ENCODE data around the gene KDM2B. TPM values are rescaled to one million over a fixed set of nuclear protein-coding genes. Genes with fewer than 3 reads are reported as not detected.
A peak's percentile ranks its signal among the peaks of the same experiment; 100 is the strongest.

The KDM2B gene
- total RNA-seq, 1 experiment from 2014 or later = 24.7 TPM

DNA sequence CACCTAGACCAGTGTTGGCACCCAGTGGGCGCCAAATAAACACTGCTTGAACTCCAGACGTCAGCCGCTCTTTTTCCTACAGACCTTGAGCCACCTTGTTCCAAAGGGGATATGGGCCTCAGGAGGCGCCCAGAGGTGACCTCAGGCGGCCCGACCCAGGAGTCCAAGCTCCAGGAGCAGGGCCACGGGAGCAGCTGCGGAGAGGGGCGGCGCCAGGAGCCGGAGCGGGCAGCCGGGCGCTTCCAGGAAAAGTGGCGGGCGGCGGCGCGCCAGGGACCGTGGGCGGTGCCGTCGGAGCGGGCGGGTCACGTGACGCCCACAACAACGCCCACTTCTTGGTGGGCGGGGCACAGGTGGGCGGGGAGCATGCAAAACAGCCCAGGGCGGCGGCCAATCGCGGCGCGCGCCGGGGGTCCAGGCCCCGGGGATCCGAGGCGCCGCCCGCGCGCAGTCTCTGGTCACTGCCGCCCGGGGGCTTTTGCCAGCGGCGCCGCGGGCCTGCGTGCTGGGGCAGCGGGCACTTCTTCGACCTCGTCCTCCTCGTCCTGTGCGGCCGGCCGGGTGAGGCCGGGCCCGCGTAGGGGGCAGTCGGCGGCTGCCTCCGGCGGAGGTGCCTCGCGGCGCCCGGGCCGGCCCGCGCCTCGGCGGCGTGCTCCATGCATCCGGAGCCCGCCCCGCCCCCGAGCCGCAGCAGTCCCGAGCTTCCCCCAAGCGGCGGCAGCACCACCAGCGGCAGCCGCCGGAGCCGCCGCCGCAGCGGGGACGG lies 45.4 kb upstream of the KDM2B start, which contains the start of gene ORAI1:
ORAI1 (plus strand) TSS at position 444 of the 766 bp plus-strand sequence.
- H3K4me1 Mint-ChIP-seq (ENCODE audit: low read depth, unreplicated experiment) = peaks cover 29% of the 10 kb centered on the region
- TF ChIP-seq, protein P1, sequence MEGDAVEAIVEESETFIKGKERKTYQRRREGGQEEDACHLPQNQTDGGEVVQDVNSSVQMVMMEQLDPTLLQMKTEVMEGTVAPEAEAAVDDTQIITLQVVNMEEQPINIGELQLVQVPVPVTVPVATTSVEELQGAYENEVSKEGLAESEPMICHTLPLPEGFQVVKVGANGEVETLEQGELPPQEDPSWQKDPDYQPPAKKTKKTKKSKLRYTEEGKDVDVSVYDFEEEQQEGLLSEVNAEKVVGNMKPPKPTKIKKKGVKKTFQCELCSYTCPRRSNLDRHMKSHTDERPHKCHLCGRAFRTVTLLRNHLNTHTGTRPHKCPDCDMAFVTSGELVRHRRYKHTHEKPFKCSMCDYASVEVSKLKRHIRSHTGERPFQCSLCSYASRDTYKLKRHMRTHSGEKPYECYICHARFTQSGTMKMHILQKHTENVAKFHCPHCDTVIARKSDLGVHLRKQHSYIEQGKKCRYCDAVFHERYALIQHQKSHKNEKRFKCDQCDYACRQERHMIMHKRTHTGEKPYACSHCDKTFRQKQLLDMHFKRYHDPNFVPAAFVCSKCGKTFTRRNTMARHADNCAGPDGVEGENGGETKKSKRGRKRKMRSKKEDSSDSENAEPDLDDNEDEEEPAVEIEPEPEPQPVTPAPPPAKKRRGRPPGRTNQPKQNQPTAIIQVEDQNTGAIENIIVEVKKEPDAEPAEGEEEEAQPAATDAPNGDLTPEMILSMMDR (IDR thresholded peaks at IDR 0.05; ENCODE audit: unreplicated experiment) = no peak
- peak within 1 kb of the TSS; percentile 67 for H3K27ac Mint-ChIP-seq (ENCODE audit: unreplicated experiment)
- peaks cover 38% of the 10 kb centered on the region for H3K36me3 Mint-ChIP-seq (ENCODE audit: insufficient read depth, unreplicated experiment)
- DNase-seq = peak; percentile 99
- peak within 1 kb of the TSS; percentile 76 for H3K4me3 Mint-ChIP-seq (ENCODE audit: low read depth, unreplicated experiment)
- no peaks in the 10 kb centered on the region for H3K9me3 Mint-ChIP-seq (ENCODE audit: low read depth, unreplicated experiment)
- intact Hi-C loops (cut with micrococcal nuclease; ENCODE audit: unreplicated experiment) = loop anchor here (5.0 kb wide), 1 partner anchor 46 kb away; no protein-coding TSS in a partner anchor
- CTCF ChIA-PET = interaction anchor here (1.1 to 5.1 kb wide), 12 partner anchors 9 to 168 kb away, joined by 3 to 61 read pairs (median 4); partner anchors contain the start of genes MORN3 and RHOF
- H3K27me3 Mint-ChIP-seq (ENCODE audit: unreplicated experiment) = no peaks in the 10 kb centered on the region
- no TSS peak for BruUV-seq (replicated peaks)

DNA sequence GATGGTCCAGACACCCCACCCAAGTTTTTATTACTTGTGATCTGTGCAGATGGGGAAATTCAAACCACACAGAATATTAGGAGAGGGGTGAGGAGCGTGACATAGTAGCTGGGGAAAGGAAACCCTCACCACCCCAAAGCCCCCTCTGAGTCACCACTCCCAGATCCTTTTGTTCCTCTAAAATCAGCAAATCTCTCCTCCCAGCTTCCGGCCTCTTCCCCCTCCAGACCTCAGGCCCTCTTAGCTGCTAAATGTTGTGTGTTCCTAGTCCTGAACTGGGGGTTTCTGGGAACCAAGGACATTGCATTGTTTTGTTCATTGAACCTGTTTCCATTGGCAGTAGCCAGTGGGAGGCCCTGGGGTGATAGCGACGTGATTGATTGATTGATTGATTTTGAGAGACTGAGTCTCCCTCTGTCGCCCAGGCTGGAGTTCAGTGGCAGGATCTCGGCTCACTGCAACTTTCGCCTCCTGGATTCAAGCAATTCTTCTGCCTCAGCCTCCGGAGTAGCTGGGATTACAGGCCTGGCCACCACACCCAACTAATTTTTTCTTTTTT lies 39.6 kb upstream of the KDM2B start:
- no peaks in the 10 kb centered on the region for H3K9me3 Mint-ChIP-seq (ENCODE audit: low read depth, unreplicated experiment)
- TF ChIP-seq, protein P1 (IDR thresholded peaks at IDR 0.05; ENCODE audit: unreplicated experiment) = no peak
- H3K27me3 Mint-ChIP-seq (ENCODE audit: unreplicated experiment) = no peaks in the 10 kb centered on the region
- no peak overlapping the region for H3K4me3 Mint-ChIP-seq (ENCODE audit: low read depth, unreplicated experiment)
- DNase-seq = no peak
- no TSS peak for BruUV-seq (replicated peaks)
- peaks cover 5% of the 10 kb centered on the region for H3K36me3 Mint-ChIP-seq (ENCODE audit: insufficient read depth, unreplicated experiment)
- H3K4me1 Mint-ChIP-seq (ENCODE audit: low read depth, unreplicated experiment) = peaks cover 7% of the 10 kb centered on the region
- CTCF ChIA-PET = interaction anchor here (0.6 kb wide), 1 partner anchor 257 kb away, joined by 3 read pairs; no protein-coding TSS in a partner anchor
- intact Hi-C loops (cut with micrococcal nuclease; ENCODE audit: unreplicated experiment) = no loop called here
- H3K27ac Mint-ChIP-seq (ENCODE audit: unreplicated experiment) = no peak overlapping the region

DNA sequence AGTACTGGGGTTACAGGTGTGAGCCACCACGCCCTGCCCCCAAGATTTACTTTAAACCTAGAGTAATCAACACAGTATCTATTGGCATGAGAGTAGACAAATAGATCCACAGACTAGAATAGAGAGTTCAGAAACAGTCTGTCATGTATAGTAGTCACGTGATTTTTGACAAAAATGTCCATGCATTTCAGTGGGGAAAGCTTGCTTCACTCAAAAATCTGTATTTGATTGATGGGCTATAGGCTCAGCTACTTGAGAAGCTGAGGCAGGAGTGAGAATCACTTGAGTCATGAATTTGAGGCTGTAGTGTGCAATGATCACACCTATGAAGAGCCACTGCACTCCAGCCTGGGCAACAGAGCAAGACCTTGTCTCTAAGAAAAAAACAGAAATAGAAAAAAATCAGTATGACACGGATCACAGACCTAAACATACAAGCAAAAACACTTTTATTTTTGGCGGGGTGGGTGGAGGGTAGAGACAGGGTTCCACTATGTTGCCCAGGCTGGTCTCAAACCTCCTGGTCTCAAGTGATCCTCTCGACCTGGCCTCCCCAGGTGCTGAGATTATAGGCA lies 37.9 kb upstream of the KDM2B start:
- no peak for DNase-seq
- CTCF ChIA-PET = no interaction called here
- Mint-ChIP-seq H3K27me3 (ENCODE audit: unreplicated experiment) (no peaks in the 10 kb centered on the region), H3K4me3 (ENCODE audit: low read depth, unreplicated experiment) (no peak overlapping the region), H3K4me1 (ENCODE audit: low read depth, unreplicated experiment) (peaks cover 7% of the 10 kb centered on the region), H3K9me3 (ENCODE audit: low read depth, unreplicated experiment) (no peaks in the 10 kb centered on the region), H3K27ac (ENCODE audit: unreplicated experiment) (no peak overlapping the region), H3K36me3 (ENCODE audit: insufficient read depth, unreplicated experiment) (peaks cover 5% of the 10 kb centered on the region)
- no TSS peak for BruUV-seq (replicated peaks)
- intact Hi-C loops (cut with micrococcal nuclease; ENCODE audit: unreplicated experiment) = no loop called here
- TF ChIP-seq, protein P1 (IDR thresholded peaks at IDR 0.05; ENCODE audit: unreplicated experiment) = no peak

DNA sequence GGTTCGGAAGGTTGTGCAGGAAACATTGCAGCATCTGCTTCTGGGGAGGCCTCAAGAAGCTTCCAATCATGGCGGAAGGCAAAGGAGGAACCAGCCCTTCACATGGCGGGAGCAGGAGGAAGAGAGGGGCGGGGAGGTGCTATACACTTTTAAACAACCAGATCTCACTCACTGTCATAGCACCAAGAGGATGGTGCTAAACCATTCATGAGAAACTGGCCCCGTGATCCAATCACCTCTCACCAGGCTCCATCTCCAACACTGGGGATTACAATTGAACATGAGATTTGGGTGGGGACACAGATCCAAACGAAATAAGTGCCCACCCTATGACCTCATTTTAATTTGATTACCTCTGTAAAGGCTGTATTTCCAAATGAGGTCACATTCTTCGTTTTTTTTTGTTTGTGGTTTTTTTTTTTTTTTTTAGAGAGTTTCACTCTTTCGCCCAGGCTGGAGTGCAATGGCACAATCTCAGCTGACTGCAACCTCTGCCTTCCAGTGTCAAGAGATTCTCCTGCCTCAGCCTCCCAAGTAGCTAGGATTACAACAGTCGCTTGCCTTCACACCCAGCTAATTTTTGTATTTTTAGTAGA lies 34.1 kb upstream of the KDM2B start:
- BruUV-seq (replicated peaks) = no TSS peak
- no peak overlapping the region for H3K27ac Mint-ChIP-seq (ENCODE audit: unreplicated experiment)
- H3K4me1 Mint-ChIP-seq (ENCODE audit: low read depth, unreplicated experiment) = peaks cover 6% of the 10 kb centered on the region
- DNase-seq = no peak
- H3K27me3 Mint-ChIP-seq (ENCODE audit: unreplicated experiment) = no peaks in the 10 kb centered on the region
- intact Hi-C loops (cut with micrococcal nuclease; ENCODE audit: unreplicated experiment) = no loop called here
- H3K9me3 Mint-ChIP-seq (ENCODE audit: low read depth, unreplicated experiment) = no peaks in the 10 kb centered on the region
- H3K4me3 Mint-ChIP-seq (ENCODE audit: low read depth, unreplicated experiment) = no peak overlapping the region
- TF ChIP-seq, protein P1 (IDR thresholded peaks at IDR 0.05; ENCODE audit: unreplicated experiment) = no peak
- H3K36me3 Mint-ChIP-seq (ENCODE audit: insufficient read depth, unreplicated experiment) = peaks cover 4% of the 10 kb centered on the region
- CTCF ChIA-PET = no interaction called here
